GM18873 (cell line): ENCODE data around the gene PTPRU.

Experiments
- ATAC-seq: cut with Tn5 transposase; IDR thresholded peaks from one replicate; pipeline ENCODE4 v1.9.1; 2021; ENCODE audit warnings: mild to moderate bottlenecking, moderate library complexity, moderate number of reproducible peaks; ENCODE audit not compliant: unreplicated experiment, low FRiP score

Gene PTPRU

GRCh38 chr1:29259802-29260441 is 23.6 kb downstream of the PTPRU start:
- no peak for ATAC-seq

GRCh38 chr1:29260531-29260930 is 24.2 kb downstream of the PTPRU start:
- ATAC-seq = no peak

GRCh38 chr1:29264773-29265389 is 28.6 kb downstream of the PTPRU start:
- no peak for ATAC-seq

GRCh38 chr1:29266912-29267311 is 30.6 kb downstream of the PTPRU start:
- ATAC-seq = no peak

- ATAC-seq = no peak
Measured at GRCh38 chr1:29267321-29268070, 31.2 kb downstream of the PTPRU start.

GRCh38 chr1:29269382-29269781 is 33.1 kb downstream of the PTPRU start:
- ATAC-seq = no peak

GRCh38 chr1:29270929-29271521 is 34.7 kb downstream of the PTPRU start:
- no peak for ATAC-seq

GRCh38 chr1:29271724-29272123 is 35.4 kb downstream of the PTPRU start:
- no peak for ATAC-seq

GRCh38 chr1:29272147-29272907 is 36.0 kb downstream of the PTPRU start:
- ATAC-seq = no peak

- no peak for ATAC-seq
Measured at GRCh38 chr1:29275435-29275834, 39.1 kb downstream of the PTPRU start.

GRCh38 chr1:29278124-29278523 is 41.8 kb downstream of the PTPRU start:
- no peak for ATAC-seq

GRCh38 chr1:29279406-29279805 is 43.1 kb downstream of the PTPRU start:
- no peak for ATAC-seq

- ATAC-seq = no peak
Measured at GRCh38 chr1:29279951-29280391, 43.6 kb downstream of the PTPRU start.

- no peak for ATAC-seq
Measured at GRCh38 chr1:29280409-29281131, 44.2 kb downstream of the PTPRU start.

GRCh38 chr1:29281571-29281970 is 45.2 kb downstream of the PTPRU start:
- ATAC-seq = no peak

GRCh38 chr1:29282135-29282923 is 46.0 kb downstream of the PTPRU start:
- ATAC-seq = no peak

GRCh38 chr1:29282924-29283803 is 46.8 kb downstream of the PTPRU start:
- ATAC-seq = no peak

- no peak for ATAC-seq
Measured at GRCh38 chr1:29283804-29284195, 47.5 kb downstream of the PTPRU start.
